SK-N-SH treated with all-trans-retinoic acid at 6 μM for 48 hours (cell line): ENCODE results near the gene HSPA4.

Experiments
- ATAC-seq: fragments of 200-7000 bp; cut with Tn5 transposase; 3 replicates; pipeline ENCODE4 v1.9.1; 2020; ENCODE audit warnings: mild to moderate bottlenecking, moderate library complexity
- ARNTL ChIP-seq: fragments of 450-650 bp; formaldehyde crosslinking; IDR thresholded peaks from 2 replicates; pipeline ENCODE4 v1.5.0; 2020; ENCODE audit warnings: low read depth, mild to moderate bottlenecking, moderate library complexity, borderline replicate concordance
- BACH2 ChIP-seq: fragments of 250-450 bp; sonication (Bioruptor Pico); IDR thresholded peaks from 2 replicates; pipeline ENCODE4 v1.9.0; 2021; ENCODE audit warnings: mild to moderate bottlenecking, borderline replicate concordance
- CSDC2 ChIP-seq: fragments of 250-450 bp; sonication (Bioruptor Pico); IDR thresholded peaks from 2 replicates; pipeline ENCODE4 v1.5.0; 2020; ENCODE audit warnings: mild to moderate bottlenecking, moderate library complexity
- ESRRG ChIP-seq: fragments of 250-450 bp; sonication (Bioruptor Pico); IDR thresholded peaks from 2 replicates; pipeline ENCODE4 v1.6.1; 2021; ENCODE audit warnings: mild to moderate bottlenecking
- GLIS3 ChIP-seq: fragments of 250-450 bp; sonication (Bioruptor Pico); IDR thresholded peaks from 2 replicates; pipeline ENCODE4 v1.5.0; 2020; ENCODE audit warnings: mild to moderate bottlenecking, moderate library complexity
- ISL1 ChIP-seq: fragments of 250-450 bp; sonication (Bioruptor Pico); IDR thresholded peaks from 2 replicates; pipeline ENCODE4 v2.1.2; 2022; ENCODE audit warnings: mild to moderate bottlenecking, moderate library complexity
- OSR1 ChIP-seq: fragments of 250-450 bp; sonication (Bioruptor Pico); IDR thresholded peaks from 2 replicates; pipeline ENCODE4 v1.8.0; 2022; ENCODE audit warnings: moderate library complexity, mild to moderate bottlenecking, inconsistent platforms
- PPARA ChIP-seq: fragments of 250-450 bp; sonication (Bioruptor Pico); IDR thresholded peaks from 2 replicates; pipeline ENCODE4 v1.5.0; 2020; ENCODE audit warnings: mild to moderate bottlenecking, borderline replicate concordance
- SNAI2 ChIP-seq: fragments of 250-450 bp; sonication (Bioruptor Pico); IDR thresholded peaks from 2 replicates; pipeline ENCODE4 v1.5.0; 2020; ENCODE audit warnings: mild to moderate bottlenecking, moderate library complexity
- TCF4 ChIP-seq: fragments of 250-450 bp; sonication (Bioruptor Pico); IDR thresholded peaks from 2 replicates; pipeline ENCODE4 v1.8.0; 2021; ENCODE audit warnings: mild to moderate bottlenecking, moderate library complexity, borderline replicate concordance
- TOX ChIP-seq: fragments of 250-450 bp; sonication (Bioruptor Pico); IDR thresholded peaks from 2 replicates; pipeline ENCODE4 v1.8.0; 2021; ENCODE audit warnings: mild to moderate bottlenecking, moderate library complexity, borderline replicate concordance
- ZC3H10 ChIP-seq: fragments of 250-450 bp; sonication (Bioruptor Pico); IDR thresholded peaks from 2 replicates; pipeline ENCODE4 v1.5.1; 2021; ENCODE audit warnings: mild to moderate bottlenecking, moderate library complexity
- ZFP30 ChIP-seq: fragments of 450-650 bp; formaldehyde crosslinking; IDR thresholded peaks from 2 replicates; pipeline ENCODE4 v1.5.0; 2022; ENCODE audit warnings: mild to moderate bottlenecking, moderate library complexity
- ZNF565 ChIP-seq: fragments of 450-650 bp; formaldehyde crosslinking; conservative IDR thresholded peaks from 2 replicates; pipeline ENCODE4 v1.5.0; 2020; ENCODE audit warnings: low read depth, mild to moderate bottlenecking, moderate library complexity
- ZNF70 ChIP-seq: fragments of 450-650 bp; formaldehyde crosslinking; IDR thresholded peaks from 2 replicates; pipeline ENCODE4 v1.5.0; 2020; ENCODE audit warnings: mild to moderate bottlenecking, moderate library complexity
- ZNF8 ChIP-seq: fragments of 450-650 bp; formaldehyde crosslinking; IDR thresholded peaks from 2 replicates; pipeline ENCODE4 v1.5.0; 2020; ENCODE audit warnings: mild to moderate bottlenecking, moderate library complexity
- TF ChIP-seq, protein P1 (sequence below): fragments of 250-450 bp; sonication (Bioruptor Pico); IDR thresholded peaks from 2 replicates; pipeline ENCODE4 v1.8.0; 2021; ENCODE audit warnings: low read depth, mild to moderate bottlenecking, moderate library complexity, borderline replicate concordance
- TF ChIP-seq, protein P2 (sequence below): fragments of 250-450 bp; sonication (Bioruptor Pico); IDR thresholded peaks from 2 replicates; pipeline ENCODE4 v1.5.0; 2020; ENCODE audit warnings: mild to moderate bottlenecking, moderate library complexity
- TF ChIP-seq, protein P3 (sequence below): fragments of 250-450 bp; sonication (Bioruptor Pico); IDR thresholded peaks from 2 replicates; pipeline ENCODE4 v1.8.0; 2020; ENCODE audit warnings: mild to moderate bottlenecking, moderate library complexity, borderline replicate concordance
- TF ChIP-seq, protein P4 (sequence below): fragments of 250-450 bp; sonication (Bioruptor Pico); IDR thresholded peaks from 2 replicates; pipeline ENCODE4 v1.5.1; 2020; ENCODE audit warnings: low read depth, mild to moderate bottlenecking, moderate library complexity

HSPA4 gene

DNA sequence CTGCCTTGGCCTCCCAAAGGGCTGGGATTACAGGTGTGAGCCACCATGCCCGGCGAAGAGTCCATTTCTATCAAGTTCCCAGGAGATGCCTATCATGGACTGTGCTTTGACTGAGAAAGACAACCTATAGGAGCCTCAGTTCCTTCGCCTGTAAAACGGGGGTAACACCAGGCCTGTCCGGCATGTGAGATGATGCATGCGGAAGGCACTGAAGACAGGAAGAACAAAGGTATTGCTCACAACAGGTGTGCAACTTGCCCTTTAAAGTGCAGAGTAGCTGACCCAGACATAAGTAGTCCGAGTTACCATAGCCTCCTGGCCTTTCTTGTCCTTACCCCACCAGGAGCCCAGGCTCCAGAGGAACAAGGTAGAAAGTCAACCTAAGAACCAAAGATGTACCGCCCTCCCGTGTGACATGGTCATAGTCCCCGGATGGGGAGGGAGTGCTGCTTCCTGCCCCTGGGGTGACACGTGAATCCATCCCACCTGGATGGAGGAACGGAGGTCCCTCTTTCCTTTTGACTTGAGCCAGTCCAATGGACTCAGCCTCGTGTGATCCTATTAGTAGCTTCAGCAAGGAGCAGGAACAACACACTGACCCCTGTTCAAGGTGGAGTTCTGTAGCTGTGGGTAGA, 60.3 kb downstream of the HSPA4 start:
- ATAC-seq, result no peak
- TF ChIP-seq TCF4 (CRISPR knock-in tag) (no peak), PPARA (CRISPR knock-in tag) (no peak), ZNF8 (CRISPR knock-in tag) (no peak)
- TF ChIP-seq, protein P1, sequence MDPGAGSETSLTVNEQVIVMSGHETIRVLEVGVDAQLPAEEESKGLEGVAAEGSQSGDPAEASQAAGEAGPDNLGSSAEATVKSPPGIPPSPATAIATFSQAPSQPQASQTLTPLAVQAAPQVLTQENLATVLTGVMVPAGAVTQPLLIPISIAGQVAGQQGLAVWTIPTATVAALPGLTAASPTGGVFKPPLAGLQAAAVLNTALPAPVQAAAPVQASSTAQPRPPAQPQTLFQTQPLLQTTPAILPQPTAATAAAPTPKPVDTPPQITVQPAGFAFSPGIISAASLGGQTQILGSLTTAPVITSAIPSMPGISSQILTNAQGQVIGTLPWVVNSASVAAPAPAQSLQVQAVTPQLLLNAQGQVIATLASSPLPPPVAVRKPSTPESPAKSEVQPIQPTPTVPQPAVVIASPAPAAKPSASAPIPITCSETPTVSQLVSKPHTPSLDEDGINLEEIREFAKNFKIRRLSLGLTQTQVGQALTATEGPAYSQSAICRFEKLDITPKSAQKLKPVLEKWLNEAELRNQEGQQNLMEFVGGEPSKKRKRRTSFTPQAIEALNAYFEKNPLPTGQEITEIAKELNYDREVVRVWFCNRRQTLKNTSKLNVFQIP (CRISPR knock-in tag), result no peak

DNA sequence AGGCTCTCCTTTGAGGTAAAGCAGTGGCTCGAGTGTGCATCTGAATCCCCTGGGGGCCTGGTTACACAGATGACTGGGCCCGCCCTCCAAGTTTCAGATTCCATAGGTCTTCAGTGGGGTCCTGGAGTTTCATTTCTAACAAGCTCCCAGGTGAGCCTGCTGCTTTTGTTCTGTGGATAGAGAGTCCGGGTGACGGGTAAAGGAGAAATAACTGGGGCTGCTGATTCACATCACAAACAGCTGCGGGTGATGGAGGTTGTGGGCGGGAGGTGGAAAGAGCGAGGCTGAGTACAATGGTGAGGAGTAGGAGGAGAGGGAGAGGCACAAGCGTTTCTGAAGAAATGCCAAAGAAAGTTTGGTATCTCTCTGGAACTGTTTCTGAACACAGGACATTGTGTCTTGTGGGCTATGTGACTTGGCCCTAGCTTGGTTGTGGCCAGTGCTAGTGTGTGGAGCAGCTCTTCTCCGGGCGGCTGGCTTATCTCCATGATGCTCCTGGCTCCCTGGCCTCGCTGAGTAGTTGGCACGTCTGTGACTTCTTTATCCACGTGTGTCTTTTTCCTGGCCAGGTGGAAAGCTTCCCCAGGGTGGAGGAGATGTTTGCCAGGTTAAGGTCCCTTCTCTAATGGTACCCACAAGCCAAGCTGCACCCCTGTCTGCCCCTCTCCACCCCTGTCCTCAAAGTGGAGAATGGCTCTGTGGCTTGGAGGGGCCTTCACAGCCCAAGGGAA, 61.7 kb downstream of the HSPA4 start:
- no peak for ATAC-seq
- TF ChIP-seq ZNF565, result no peak
- TF ChIP-seq CSDC2 (CRISPR knock-in tag), result no peak
- TF ChIP-seq, protein P1 (CRISPR knock-in tag), result no peak
- TF ChIP-seq TCF4 (CRISPR knock-in tag), result no peak
- no peak for TF ChIP-seq SNAI2 (CRISPR knock-in tag)
- TF ChIP-seq OSR1 (CRISPR knock-in tag), result no peak
- TF ChIP-seq BACH2 (CRISPR knock-in tag), result no peak
- TF ChIP-seq ISL1 (CRISPR knock-in tag), result no peak
- no peak for TF ChIP-seq TOX
- TF ChIP-seq, protein P2, sequence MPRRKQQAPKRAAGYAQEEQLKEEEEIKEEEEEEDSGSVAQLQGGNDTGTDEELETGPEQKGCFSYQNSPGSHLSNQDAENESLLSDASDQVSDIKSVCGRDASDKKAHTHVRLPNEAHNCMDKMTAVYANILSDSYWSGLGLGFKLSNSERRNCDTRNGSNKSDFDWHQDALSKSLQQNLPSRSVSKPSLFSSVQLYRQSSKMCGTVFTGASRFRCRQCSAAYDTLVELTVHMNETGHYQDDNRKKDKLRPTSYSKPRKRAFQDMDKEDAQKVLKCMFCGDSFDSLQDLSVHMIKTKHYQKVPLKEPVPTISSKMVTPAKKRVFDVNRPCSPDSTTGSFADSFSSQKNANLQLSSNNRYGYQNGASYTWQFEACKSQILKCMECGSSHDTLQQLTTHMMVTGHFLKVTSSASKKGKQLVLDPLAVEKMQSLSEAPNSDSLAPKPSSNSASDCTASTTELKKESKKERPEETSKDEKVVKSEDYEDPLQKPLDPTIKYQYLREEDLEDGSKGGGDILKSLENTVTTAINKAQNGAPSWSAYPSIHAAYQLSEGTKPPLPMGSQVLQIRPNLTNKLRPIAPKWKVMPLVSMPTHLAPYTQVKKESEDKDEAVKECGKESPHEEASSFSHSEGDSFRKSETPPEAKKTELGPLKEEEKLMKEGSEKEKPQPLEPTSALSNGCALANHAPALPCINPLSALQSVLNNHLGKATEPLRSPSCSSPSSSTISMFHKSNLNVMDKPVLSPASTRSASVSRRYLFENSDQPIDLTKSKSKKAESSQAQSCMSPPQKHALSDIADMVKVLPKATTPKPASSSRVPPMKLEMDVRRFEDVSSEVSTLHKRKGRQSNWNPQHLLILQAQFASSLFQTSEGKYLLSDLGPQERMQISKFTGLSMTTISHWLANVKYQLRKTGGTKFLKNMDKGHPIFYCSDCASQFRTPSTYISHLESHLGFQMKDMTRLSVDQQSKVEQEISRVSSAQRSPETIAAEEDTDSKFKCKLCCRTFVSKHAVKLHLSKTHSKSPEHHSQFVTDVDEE (CRISPR knock-in tag), result no peak
- TF ChIP-seq, protein P3, sequence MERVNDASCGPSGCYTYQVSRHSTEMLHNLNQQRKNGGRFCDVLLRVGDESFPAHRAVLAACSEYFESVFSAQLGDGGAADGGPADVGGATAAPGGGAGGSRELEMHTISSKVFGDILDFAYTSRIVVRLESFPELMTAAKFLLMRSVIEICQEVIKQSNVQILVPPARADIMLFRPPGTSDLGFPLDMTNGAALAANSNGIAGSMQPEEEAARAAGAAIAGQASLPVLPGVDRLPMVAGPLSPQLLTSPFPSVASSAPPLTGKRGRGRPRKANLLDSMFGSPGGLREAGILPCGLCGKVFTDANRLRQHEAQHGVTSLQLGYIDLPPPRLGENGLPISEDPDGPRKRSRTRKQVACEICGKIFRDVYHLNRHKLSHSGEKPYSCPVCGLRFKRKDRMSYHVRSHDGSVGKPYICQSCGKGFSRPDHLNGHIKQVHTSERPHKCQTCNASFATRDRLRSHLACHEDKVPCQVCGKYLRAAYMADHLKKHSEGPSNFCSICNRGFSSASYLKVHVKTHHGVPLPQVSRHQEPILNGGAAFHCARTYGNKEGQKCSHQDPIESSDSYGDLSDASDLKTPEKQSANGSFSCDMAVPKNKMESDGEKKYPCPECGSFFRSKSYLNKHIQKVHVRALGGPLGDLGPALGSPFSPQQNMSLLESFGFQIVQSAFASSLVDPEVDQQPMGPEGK (CRISPR knock-in tag), result no peak
- TF ChIP-seq GLIS3 (CRISPR knock-in tag), result no peak
- no peak for TF ChIP-seq ZFP30 (CRISPR knock-in tag)
- no peak for TF ChIP-seq ZNF70 (CRISPR knock-in tag)
- TF ChIP-seq ZC3H10 (CRISPR knock-in tag), result no peak
- no peak for TF ChIP-seq ARNTL (CRISPR knock-in tag)
- TF ChIP-seq ESRRG (CRISPR knock-in tag), result no peak
- TF ChIP-seq ZNF8 (CRISPR knock-in tag), result no peak
- TF ChIP-seq, protein P4, sequence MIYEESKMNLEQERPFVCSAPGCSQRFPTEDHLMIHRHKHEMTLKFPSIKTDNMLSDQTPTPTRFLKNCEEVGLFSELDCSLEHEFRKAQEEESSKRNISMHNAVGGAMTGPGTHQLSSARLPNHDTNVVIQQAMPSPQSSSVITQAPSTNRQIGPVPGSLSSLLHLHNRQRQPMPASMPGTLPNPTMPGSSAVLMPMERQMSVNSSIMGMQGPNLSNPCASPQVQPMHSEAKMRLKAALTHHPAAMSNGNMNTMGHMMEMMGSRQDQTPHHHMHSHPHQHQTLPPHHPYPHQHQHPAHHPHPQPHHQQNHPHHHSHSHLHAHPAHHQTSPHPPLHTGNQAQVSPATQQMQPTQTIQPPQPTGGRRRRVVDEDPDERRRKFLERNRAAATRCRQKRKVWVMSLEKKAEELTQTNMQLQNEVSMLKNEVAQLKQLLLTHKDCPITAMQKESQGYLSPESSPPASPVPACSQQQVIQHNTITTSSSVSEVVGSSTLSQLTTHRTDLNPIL (CRISPR knock-in tag), result no peak
